ENCODE data around the gene RAB6B.

RAB6B gene

GRCh38 chr3:133878518-133878917 lies 17.2 kb downstream of the RAB6B start:
- ATAC-seq = no peak
- no peak for TF ChIP-seq CSRNP3 (CRISPR knock-in tag; IDR thresholded peaks at IDR 0.05)
- TF ChIP-seq ZC3H10 (CRISPR knock-in tag; IDR thresholded peaks at IDR 0.05) = no peak
- no peak for TF ChIP-seq ISL1 (CRISPR knock-in tag; IDR thresholded peaks at IDR 0.05)
- TF ChIP-seq ZFP3 (CRISPR knock-in tag; IDR thresholded peaks at IDR 0.05) = no peak
- no peak for TF ChIP-seq POU6F1 (CRISPR knock-in tag; IDR thresholded peaks at IDR 0.05; ENCODE audit: borderline replicate concordance, low read depth)
- TF ChIP-seq TCF4 (CRISPR knock-in tag; IDR thresholded peaks at IDR 0.05; ENCODE audit: borderline replicate concordance) = no peak
- TF ChIP-seq ZNF70 (CRISPR knock-in tag; IDR thresholded peaks at IDR 0.05) = no peak
- TF ChIP-seq RARB (CRISPR knock-in tag; IDR thresholded peaks at IDR 0.05) = no peak
- TF ChIP-seq ZFP30 (CRISPR knock-in tag; IDR thresholded peaks at IDR 0.05) = no peak
- no peak for TF ChIP-seq GLIS3 (CRISPR knock-in tag; IDR thresholded peaks at IDR 0.05)
- TF ChIP-seq TOX (CRISPR knock-in tag; IDR thresholded peaks at IDR 0.05; ENCODE audit: borderline replicate concordance) = no peak
- no peak for TF ChIP-seq TSHZ2 (CRISPR knock-in tag; IDR thresholded peaks at IDR 0.05)
- no peak for TF ChIP-seq PPARA (CRISPR knock-in tag; IDR thresholded peaks at IDR 0.05; ENCODE audit: borderline replicate concordance)

- no peak for ATAC-seq
- TF ChIP-seq PATZ1 (CRISPR knock-in tag; IDR thresholded peaks at IDR 0.05; ENCODE audit: borderline replicate concordance) (no peak), OSR1 (CRISPR knock-in tag; IDR thresholded peaks at IDR 0.05) (no peak), SNAI2 (CRISPR knock-in tag; IDR thresholded peaks at IDR 0.05) (no peak)
These were observed 18.5 kb downstream of the RAB6B start for GRCh38 chr3:133877221-133877620.

- ATAC-seq = no peak
- TF ChIP-seq POU6F1 (CRISPR knock-in tag; IDR thresholded peaks at IDR 0.05; ENCODE audit: borderline replicate concordance, low read depth) (no peak), ARNTL (CRISPR knock-in tag; IDR thresholded peaks at IDR 0.05; ENCODE audit: borderline replicate concordance, low read depth) (no peak), GLIS3 (CRISPR knock-in tag; IDR thresholded peaks at IDR 0.05) (no peak), ZNF70 (CRISPR knock-in tag; IDR thresholded peaks at IDR 0.05) (no peak), ESRRG (CRISPR knock-in tag; IDR thresholded peaks at IDR 0.05) (no peak), BACH2 (CRISPR knock-in tag; IDR thresholded peaks at IDR 0.05; ENCODE audit: borderline replicate concordance) (no peak), RARB (CRISPR knock-in tag; IDR thresholded peaks at IDR 0.05) (no peak), PATZ1 (CRISPR knock-in tag; IDR thresholded peaks at IDR 0.05; ENCODE audit: borderline replicate concordance) (no peak), PPARA (CRISPR knock-in tag; IDR thresholded peaks at IDR 0.05; ENCODE audit: borderline replicate concordance) (no peak), ISL1 (CRISPR knock-in tag; IDR thresholded peaks at IDR 0.05) (no peak), CSRNP3 (CRISPR knock-in tag; IDR thresholded peaks at IDR 0.05) (no peak), OSR1 (CRISPR knock-in tag; IDR thresholded peaks at IDR 0.05) (no peak), ZFP30 (CRISPR knock-in tag; IDR thresholded peaks at IDR 0.05) (no peak), TSHZ2 (CRISPR knock-in tag; IDR thresholded peaks at IDR 0.05) (no peak), ZNF8 (CRISPR knock-in tag; IDR thresholded peaks at IDR 0.05) (no peak)
These were observed 20.8 kb downstream of the RAB6B start for GRCh38 chr3:133874761-133875438.

All from SK-N-SH treated with all-trans-retinoic acid at 6 μM for 48 hours (cell line).